ENCODE results near the gene RPS6KA2.
A peak's percentile ranks its signal among the peaks of the same experiment; 100 is the strongest.

RPS6KA2 gene

DNA sequence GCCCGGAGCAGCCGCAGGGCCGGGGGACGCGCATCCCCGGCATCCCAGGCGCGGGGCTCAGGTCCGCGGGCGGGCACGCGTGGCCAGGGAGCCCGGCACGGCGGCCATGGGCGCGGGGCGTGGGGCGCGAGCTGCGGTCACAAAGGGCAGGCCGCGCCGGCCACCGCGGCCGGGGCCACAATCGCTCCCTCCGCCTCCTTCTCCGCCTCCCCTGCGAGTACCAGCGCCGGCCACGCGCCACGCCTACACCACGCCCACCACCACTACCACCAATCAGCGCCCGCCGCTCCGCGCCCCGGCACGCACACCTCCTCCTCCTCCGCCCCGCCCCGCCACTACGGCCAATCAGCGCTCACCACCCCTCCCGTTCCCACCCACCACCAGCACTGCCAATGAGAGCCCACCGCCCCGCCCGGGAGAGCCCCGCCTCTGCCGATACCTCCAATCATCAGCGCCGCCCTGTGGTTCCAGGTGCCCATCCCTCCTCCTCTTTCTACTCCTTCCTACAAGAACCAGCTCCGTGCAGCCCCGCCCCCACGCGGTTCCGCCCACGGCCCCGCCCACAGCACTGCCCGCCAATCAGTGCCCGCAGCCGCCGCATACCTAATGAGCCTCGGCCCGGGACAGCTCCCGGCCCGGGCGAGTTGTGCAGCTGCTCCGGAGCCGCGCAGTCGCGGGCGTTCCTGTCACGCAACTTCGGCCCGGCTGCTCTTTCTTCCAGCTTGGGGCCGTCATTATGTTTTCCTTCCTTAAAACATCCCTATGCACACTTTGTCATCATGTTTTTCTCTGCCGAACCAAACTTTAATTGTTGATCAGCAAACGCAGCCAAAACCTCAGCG lies at the start of gene RPS6KA2:
TSS of gene RPS6KA2 (minus strand) at position 219 of the 842 bp plus-strand sequence. CDS start 232 bp downstream, outside the sequence.
- peak; percentile 99 for DNase-seq (ENCODE audit: low spot score)

DNA sequence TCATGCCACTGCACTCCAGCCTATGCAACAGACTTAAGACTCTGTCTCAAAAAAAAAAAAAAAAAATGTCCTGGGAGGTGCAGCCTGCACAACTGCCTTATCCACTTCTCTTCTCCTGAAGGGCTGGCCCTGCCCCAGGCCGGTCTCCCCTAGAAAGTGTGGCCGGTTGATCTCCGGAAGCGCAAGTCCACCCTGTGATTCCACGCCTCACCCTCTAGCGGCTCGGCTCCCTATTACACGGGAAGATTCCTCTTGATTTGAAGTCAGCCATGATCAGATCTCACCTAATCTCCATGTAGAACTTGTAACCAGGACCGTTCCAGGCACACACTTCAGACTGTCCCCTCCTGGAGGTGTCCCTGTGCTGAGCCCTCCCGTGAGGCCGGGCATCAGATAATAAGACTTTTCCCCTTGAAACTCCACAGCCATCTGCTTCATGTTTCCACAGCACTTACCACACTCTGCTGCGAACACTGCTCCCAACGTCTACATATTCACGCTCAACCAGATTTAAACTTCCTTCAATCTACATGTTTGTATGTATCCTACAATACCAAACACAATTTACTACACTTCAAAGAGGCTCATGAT lies 49.3 kb upstream of the RPS6KA2 start:
- DNase-seq (ENCODE audit: low spot score): no peak

DNA sequence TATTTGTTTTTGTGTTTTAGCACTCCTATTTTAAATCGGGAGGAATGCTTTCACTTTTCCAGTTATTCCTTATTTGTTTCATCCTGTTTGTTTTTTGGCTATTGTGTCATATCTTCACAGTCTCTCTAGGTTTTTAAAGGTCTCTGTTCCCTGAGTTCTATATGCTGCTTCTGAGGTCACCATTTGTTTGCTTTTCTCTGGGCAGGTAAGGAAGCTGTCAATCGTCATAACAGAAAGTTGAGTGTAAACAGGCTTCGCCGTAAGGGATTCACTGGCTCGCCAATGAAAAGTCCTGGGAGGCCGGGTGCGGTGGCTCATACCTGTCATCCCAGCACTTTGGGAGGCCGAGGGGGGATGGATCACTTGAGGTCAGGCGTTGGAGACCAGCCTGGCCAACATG lies 48.7 kb upstream of the RPS6KA2 start:
- no peak for DNase-seq (ENCODE audit: low spot score)

DNA sequence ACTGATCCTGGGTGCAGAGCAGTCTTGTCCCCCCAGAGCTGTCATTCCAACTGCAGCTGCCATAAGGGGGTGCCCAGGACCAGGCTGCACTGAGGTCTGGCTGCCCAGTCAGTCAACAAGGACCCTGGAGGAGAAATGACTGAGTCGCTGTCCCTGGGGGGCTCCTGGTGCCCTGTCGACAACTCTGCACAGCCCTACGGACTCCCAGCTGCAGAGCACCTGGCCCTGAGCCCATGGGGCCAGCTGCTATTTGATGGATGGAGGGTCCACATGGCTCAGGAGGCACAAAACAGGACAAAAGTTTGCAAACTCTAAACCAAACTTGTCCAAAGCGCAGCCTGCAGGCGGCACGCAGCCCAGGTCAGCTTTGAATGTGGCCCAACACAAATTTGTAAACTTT lies 46.3 kb upstream of the RPS6KA2 start:
- DNase-seq (ENCODE audit: low spot score): no peak

DNA sequence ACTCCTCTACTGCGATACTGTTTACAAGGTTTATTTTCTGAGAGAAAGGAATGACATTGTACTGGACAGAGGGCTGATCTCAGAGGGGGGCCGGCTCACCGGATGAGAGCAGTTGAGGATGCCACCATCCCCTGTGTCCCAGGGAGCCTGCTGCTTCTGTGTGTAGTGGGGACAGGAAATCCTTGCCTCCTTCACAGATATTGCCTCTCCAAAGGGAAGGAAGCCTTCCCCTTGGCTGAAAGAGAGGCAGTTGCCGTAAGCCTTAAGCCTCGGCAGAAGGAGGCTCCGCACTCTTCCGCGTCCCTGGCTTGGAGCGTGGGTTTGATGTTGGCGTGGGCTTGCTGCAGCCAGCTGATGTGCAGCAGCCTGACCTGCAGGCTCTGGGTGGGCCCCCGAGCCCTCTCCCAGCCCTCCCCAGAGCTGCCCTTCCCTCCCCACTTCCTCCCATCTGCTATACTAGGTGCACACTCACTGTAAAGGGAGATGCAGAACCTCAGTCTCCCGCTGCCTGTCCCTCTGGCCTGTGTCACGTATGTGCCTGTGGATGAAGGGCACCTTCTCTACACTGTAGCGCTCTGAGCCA lies 45.7 kb upstream of the RPS6KA2 start:
- DNase-seq (ENCODE audit: low spot score): no peak

DNA sequence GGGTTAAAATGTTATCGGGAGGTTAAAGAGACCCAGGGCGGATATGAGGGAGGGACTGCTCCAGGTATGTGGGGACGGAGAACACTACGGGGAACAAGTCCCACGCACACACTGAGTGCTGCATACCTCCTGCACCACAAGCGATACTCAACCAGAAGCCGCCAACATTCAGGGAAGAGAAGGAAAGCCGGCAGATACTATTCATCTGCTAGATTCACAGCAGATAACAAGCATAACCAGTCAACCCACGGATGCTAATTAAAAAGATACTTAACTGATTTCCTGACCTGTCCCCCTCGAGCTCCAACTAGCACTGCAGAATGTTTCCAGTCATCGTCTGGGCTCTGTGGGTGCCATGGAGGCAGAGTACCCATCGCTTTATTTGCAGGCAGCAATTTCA lies 45.1 kb upstream of the RPS6KA2 start:
- DNase-seq (ENCODE audit: low spot score): no peak

DNA sequence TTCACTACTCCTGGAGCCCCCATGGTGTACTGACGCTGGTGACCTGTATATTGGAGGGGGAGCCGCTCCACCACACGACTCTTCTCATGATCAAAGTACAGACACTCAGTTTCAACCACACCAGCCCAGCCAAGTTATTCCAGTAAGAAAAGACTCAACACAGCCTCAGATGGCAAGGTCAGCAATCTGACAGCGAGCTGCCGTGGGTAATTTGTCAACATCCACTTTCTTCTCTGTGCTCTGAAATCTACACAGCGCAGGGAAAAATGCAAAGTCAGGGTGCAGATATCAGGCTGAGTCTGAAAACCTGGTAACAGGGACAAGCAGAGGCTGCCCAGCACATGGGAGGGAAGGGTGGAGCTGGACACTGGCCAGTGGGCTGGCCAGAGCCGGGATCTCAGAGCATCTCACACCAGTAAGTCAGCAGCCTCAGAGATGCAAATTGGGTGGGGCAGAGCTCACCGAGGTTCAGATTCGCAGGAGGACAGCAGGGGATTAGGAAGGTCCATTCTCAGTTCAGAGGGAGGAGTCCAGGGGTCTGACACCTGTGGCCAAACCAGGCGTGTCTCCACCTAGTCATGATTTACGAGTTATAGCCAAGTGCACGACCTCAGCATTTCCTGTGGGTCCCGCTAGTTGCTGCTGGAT lies 44.5 kb upstream of the RPS6KA2 start:
- DNase-seq (ENCODE audit: low spot score): no peak

DNA sequence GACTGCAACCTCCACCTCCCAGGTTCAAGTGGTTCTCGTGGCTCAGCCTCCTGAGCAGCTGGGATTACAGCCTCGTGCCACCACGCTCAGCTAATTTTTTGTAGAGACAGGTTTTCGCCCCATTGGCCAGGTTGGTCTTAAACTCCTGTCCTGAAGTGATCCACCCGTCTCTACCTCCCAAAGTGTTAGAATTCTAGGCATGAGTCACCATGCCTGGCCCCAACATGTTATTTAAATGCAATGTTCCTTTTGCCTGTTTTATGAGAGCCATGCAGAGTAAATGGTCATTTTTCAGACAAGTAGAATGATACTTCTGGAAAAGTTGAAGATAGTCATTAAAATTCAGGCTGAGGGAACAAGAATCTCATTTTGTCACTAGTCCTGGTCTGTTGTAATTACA lies 43.8 kb upstream of the RPS6KA2 start:
- no peak for DNase-seq (ENCODE audit: low spot score)

DNA sequence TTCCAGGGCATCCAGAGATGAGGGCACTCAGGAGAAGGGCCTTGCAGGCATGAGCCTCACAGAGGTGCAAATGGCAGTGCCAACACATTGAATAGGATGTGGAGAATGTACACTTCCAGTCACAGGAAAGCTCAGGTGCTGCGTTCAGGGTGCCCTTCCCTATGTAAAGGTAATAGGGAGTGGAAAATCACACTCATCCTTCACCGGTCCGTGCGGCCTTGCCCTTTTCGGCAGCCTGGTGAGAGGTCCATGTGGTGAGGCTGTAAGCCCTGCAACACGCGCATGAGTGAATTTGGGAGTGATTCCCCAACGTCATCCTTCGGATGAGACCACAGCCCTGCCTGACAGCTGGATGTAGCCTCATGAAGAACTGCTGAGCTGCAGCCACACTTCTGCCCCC lies 43.0 kb upstream of the RPS6KA2 start:
- no peak for DNase-seq (ENCODE audit: low spot score)

DNA sequence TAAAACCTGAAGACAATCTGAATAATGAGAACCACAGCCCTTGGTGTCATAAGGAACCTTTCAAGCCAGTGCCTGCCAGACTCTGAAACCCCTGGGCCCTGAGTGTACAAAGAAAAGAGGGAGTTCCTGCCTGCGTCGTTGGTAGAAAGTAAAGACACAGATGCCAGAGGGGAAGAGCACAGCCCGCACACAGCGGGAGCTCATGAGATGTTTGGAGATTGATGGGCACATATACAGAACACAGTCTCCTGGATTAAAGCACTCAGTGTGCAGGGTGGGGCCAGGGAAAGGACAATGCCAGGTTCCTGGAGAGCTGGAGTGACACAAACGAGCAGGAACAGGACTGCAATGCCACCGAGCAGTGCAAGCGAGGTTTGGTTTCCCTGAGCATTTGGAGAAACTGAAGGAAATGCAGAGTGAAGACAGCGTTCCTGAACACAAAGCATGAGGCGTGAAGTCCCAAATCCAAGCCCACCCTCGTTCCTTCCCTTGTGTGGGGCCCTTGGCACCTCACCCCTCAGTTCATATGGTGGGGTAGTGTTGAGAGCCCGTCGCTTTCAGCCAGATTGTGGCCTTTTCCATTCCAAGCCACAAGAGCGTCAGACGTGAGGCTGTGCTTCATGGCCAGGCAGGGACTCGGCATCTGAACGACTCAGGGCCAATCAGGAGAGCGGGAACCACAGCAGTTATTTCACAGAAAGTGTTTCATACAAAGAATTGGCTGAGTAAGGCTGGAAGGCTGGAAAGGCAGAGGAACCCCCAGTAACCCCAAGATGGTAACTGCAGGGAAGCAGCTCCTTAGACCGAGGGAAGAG lies 41.0 kb upstream of the RPS6KA2 start:
- no peak for DNase-seq (ENCODE audit: low spot score)

DNA sequence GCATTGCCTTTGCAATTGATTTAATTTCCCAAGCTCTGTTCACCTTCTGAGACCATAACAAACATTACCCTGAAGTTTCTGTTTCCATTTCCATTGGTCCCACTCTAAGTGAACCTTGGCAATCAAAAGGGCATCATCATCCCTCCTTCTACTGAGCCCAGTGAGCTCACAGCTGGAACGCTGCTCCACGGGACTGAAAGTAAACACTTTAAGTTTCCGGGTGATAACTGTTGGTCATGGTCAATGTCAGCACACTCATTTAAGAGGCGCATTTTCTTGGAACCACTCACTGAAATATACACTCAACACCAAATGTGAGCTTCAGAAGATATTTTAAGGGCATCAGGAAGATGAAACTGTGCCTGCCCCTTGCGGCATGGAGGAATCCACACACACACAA lies 37.1 kb upstream of the RPS6KA2 start:
- no peak for DNase-seq (ENCODE audit: low spot score)

DNA sequence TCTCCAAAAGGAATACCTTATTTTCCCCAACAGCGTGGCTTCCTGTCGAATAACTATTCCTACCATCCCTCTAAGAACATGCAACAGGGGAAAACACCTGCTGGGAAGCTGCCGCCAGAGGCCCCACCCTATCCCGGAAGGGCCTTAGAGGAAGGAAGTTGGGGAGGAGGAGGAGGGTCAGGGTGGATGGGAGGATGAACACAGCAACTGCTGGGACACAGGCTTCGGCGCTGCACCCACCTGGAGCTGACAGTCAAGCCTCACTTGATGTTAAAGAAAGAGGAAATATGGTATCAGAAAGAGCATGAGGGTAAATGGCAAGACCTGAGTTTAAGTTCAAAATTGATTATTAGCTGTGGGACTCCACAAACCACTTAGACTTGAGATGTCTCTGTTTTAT lies 36.5 kb upstream of the RPS6KA2 start:
- no peak for DNase-seq (ENCODE audit: low spot score)

DNA sequence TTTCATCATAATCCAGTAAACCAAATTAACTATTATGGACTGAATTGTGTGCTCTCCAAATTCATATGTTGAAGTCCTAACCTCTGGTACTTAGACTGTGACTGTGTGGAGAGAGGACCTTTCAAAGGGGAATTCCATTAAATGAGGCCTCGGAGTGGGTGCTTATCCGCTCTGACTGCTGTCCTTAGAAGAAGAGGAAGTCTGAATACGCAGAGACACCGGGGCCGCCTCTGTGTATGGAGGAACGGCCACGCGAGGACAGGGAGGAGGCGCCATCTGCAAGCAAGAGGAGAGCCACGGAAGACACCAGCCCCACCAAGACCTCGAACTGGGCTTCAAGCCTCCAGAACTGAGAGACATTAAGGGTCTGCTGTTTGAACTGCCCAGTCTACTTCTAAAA lies 35.6 kb upstream of the RPS6KA2 start:
- DNase-seq (ENCODE audit: low spot score): no peak

DNA sequence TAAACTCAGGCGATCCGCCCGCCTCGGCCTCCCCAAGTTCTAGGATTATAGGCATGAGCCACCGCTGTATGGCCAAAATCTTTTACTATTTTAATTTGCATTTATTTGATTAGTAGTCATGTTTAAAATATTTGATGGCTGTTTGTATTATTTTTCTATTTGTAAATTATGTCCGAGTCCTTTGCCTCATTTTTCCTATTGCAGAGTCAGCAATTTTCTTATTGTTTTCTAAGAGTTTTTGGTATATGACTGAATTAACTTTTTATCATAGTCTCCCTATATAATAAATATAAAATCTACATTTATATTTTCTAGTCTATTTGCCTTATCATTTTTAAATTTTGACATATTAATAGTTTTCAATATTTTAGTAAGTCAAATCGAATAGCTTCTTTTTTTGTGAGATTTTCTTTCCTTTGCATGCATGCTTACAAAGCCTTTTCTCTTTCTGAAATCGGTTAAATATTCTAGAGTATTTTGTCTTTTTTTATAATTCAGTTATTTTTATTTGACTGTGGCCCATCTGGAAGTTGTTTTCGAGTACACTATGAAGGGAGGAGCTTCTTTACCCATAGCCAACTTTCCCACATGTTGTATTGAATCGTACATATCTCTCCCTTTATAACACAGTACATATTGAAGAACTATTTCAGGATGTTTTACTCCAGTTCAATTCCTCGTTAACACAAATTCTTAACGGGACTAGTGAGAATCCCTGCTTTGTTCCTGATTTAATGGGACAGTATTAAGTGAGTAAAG lies 34.5 kb upstream of the RPS6KA2 start:
- DNase-seq (ENCODE audit: low spot score): no peak

DNA sequence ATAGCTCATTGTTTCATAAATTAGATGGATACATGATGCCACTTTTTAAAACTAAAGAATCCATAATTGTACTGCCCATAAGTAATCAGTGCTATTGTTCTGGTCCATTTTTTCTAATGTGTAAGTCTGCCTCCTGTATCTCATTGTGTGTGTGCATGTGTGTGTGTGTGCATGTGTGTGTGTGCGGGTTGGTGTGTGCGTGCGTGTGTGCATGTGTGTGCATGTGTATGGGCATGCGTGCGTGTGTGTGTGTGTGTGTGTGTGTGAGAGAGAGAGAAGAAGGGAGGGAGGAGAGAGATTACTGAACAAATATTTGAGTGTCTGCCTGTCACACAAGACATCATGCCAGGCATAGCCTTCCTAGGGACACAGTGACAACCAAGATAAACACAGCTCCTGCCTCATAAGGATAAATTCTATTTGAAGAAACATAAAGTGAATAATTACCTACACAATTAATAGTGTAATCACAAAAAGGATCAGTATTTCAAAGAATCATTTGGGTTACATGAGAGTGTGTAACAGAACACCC lies 33.2 kb upstream of the RPS6KA2 start:
- no peak for DNase-seq (ENCODE audit: low spot score)

DNA sequence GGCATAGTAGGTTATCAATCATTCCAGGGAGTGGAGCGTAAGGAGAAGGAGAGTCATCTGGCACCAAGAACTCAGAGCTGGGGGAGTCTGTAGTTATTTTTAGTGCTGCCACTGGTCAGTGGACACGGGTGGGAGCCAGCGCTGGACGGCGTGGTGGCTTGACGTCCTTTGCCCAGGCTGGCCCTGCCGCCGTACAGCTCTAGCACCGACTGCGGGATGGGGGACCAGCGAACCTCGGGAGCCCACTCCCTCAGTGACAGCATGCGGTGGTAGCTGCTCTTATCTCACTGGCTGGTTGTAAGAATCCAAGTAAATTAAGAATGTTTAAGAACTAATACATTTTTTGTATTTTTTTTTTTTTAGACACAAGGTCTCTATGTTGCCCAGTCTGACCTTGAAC lies 32.5 kb upstream of the RPS6KA2 start:
- DNase-seq (ENCODE audit: low spot score): no peak

DNA sequence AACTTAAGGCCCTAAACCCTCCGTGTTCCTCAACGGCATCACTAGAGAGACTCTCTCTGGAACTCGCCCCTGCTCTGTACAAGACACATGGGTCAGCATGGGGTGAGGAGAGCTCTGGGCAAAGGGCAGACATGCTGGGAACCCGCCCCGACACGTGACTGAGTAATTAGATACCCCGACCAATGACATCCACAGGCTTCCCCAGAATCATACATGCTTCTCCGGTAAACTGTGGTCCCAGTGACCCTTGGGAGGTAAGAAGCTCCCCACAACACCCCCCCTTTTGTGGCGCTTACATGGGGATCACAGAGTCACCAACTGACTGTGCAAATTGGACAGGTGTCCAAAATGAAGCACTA lies 31.7 kb upstream of the RPS6KA2 start:
- no peak for DNase-seq (ENCODE audit: low spot score)

DNA sequence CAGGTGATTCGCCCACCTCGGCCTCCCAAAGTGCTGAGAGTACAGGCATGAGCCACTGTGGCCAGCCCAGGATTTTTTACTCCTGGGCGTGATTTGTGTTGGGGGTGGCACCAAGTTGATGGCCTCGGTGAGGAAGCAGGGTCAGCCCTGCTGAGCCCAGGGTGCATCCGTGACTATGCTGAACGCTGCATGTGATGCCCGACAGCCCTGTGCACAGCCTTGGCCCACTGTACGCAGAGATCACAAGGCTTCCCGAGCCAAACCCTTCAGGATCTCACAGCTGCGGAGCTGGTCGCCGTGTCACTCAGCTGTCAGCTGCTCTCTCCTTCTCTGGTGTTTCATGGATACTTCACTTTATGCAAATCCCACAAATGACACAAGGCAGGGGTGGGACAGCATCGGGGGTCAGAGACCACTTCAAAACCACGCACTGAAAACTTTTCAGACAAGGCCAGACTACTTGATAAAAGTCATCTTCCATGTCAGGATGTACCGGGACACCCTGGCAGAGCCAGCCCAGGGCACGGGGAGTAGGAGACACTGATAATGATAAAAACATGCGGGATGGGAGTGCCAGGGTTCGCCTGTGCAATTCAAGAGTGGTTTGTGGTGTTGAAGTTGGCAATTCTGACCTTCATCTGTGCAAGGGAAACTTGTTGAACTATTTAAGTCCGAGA lies 31.2 kb upstream of the RPS6KA2 start:
- DNase-seq (ENCODE audit: low spot score): no peak

DNA sequence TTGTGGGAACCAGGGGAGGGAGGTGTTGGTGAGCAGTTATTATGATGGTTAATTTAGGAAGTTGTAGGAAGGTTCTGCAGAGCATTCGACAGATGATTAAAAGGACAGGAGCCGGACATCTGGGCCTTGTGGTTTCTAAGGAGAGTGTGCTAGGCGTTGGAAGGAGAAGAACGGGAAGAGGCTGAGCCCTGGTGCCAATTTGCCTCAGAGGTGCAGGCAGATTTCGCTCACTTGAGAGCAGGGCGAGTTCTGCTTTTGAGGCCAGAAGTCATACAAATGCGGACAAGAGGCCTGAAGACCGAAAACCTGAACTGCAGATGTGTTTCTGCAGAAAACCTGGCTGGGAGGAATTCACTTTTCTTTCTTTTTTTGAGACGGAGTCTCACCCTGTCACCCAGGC lies 30.5 kb upstream of the RPS6KA2 start:
- no peak for DNase-seq (ENCODE audit: low spot score)

Measured in pons (tissue), 1 donor.